Jurkat, Clone E6-1 (cell line): Measurements from ENCODE around the gene OLA1.

Experiments used
- DNase-seq: peaks from one replicate; pipeline ENCODE4 v3.0.0-alpha.2; 2011; ENCODE audit warnings: low read depth, low spot score
- H3K4me3 ChIP-seq: 2 replicates; pipeline ENCODE4 v1.5.1; 2011; ENCODE audit warnings: mild to moderate bottlenecking, low read length, control low read depth, moderate library complexity

OLA1 gene

GRCh38 chr2:174233771-174234275 is 14.5 kb downstream of the OLA1 start:
- DNase-seq = no peak

GRCh38 chr2:174227748-174228147 is 20.6 kb downstream of the OLA1 start:
- no peak overlapping the region for H3K4me3 ChIP-seq
- no peak for DNase-seq

More at GRCh38 chr2:174233771-174234275, 14.5 kb downstream of the OLA1 start:
- H3K4me3 ChIP-seq = no peak overlapping the region

GRCh38 chr2:174224665-174225288 is 23.6 kb downstream of the OLA1 start:
- no peak overlapping the region for H3K4me3 ChIP-seq
- DNase-seq = no peak

GRCh38 chr2:174224125-174224524 is 24.2 kb downstream of the OLA1 start:
- no peak for DNase-seq
- H3K4me3 ChIP-seq = no peak overlapping the region

DNA sequence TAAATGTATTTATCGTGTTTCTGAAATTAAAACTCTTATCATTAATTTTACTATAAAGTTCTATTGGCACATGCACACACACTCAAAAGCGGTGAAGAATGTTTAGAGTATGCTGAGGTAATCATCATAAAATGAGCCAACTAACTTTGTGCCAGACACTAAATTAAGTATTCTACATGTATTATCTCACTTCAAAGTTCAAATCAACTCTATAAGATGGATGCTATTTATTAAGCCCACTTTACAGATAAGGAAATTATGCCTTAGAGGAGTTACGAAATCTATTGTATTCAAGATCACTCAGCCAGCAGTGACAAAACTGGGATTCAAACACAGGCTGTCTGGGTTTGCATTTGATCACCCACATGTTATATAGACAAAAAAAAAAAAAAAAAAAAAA is 24.9 kb downstream of the OLA1 start:
- no peak overlapping the region for H3K4me3 ChIP-seq
- DNase-seq = no peak

- no peak overlapping the region for H3K4me3 ChIP-seq
Measured at GRCh38 chr2:174222154-174222553, 26.2 kb downstream of the OLA1 start.

GRCh38 chr2:174219321-174219720 is 29.0 kb downstream of the OLA1 start:
- H3K4me3 ChIP-seq = no peak overlapping the region
- no peak for DNase-seq

More at GRCh38 chr2:174222154-174222553, 26.2 kb downstream of the OLA1 start:
- DNase-seq = no peak

GRCh38 chr2:174218773-174219172 is 29.6 kb downstream of the OLA1 start:
- DNase-seq = no peak
- no peak overlapping the region for H3K4me3 ChIP-seq

DNA sequence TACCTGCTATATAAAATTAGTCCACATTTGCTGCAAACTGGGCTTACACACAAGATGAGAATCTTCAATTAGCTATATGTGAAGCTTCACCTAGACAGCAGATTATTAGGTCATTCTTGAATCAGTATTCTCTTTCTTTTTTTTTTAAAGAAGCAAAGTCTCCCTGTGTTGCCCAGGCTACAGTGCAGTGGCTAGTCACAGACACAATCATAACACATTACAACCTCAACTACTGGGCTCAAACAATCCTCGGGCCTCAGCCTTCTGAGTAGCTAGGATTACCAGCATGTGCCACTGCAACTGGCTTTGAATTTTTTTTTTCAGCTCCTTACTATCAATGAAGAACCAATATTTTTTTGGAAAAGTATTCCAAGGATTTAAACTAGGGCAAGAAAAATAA is 30.5 kb downstream of the OLA1 start:
- no peak for DNase-seq
- H3K4me3 ChIP-seq = no peak overlapping the region

DNA sequence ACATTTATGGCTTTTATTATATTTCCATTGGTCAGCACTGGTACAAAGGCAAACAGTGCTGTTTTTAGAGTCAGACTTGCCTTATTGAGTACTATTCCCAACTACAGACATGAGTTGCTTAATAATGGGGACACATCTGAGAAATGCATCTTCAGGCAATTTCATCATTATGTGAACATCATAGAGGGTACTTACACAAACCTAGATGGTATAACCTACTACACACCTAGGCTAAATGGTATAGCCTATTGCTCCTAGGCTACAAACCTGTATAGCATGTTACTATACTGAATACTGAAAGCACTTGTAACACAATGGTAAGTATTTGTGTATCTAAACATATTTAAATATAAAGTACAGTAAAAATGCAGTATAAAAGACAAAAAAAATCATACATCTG is 36.4 kb downstream of the OLA1 start:
- no peak for DNase-seq
- no peak overlapping the region for H3K4me3 ChIP-seq

- no peak overlapping the region for H3K4me3 ChIP-seq
- no peak for DNase-seq
Measured at GRCh38 chr2:174210862-174211261, 37.5 kb downstream of the OLA1 start.

GRCh38 chr2:174209325-174209724 is 39.0 kb downstream of the OLA1 start:
- H3K4me3 ChIP-seq = no peak overlapping the region
- no peak for DNase-seq

GRCh38 chr2:174208026-174208425 is 40.3 kb downstream of the OLA1 start:
- no peak overlapping the region for H3K4me3 ChIP-seq
- no peak for DNase-seq

GRCh38 chr2:174205562-174205961 is 42.8 kb downstream of the OLA1 start:
- DNase-seq = no peak

DNA sequence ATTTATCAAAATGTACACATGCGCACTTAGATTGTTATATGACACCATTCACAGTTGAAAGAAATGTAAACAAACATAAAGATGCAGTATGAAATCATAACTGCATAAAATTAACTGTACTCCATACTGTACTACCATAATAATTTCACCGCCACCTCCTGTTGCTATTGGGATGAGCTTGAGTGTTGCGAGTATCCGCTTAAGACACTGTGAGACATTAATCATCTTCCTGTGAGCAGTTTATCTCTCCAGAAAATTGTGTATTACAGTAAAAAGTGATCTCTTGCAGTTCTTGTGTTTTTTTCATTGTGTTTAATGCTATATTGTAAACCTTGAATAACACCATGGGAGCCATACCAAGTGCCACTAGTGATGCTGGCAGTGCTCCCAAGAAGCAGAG is 46.1 kb downstream of the OLA1 start:
- no peak overlapping the region for H3K4me3 ChIP-seq
- DNase-seq = no peak

More at GRCh38 chr2:174205562-174205961, 42.8 kb downstream of the OLA1 start:
- H3K4me3 ChIP-seq = no peak overlapping the region

- DNase-seq = no peak
- H3K4me3 ChIP-seq = no peak overlapping the region
Measured at GRCh38 chr2:174198846-174199564, 49.3 kb downstream of the OLA1 start.

- no peak for DNase-seq
- H3K4me3 ChIP-seq = no peak overlapping the region
Measured at GRCh38 chr2:174195253-174195652, 53.1 kb downstream of the OLA1 start.

DNA sequence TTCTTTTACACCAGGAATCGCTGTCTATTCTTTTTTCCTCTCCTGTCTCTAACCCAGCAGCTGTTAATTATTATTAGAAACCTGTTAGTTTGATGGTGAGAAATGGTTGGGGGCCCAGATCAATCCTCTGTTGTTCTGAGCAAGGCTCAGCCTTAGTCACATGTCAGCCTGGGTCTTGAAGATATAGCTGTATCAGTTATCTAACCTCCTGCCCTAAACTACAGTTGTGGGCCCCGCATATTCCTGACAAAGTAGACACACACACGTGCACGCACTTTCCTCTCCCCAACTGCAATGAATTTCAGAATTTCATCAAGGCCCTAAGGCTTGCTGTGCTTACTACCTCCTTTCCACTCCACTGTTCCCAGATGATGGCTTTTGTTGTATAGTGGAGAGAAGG is 54.6 kb downstream of the OLA1 start:
- no peak for DNase-seq
- H3K4me3 ChIP-seq = no peak overlapping the region

- H3K4me3 ChIP-seq = no peak overlapping the region
- DNase-seq = no peak
Measured at GRCh38 chr2:174192664-174193063, 55.7 kb downstream of the OLA1 start.

GRCh38 chr2:174191342-174192074 is 56.8 kb downstream of the OLA1 start:
- no peak for DNase-seq
- H3K4me3 ChIP-seq = no peak overlapping the region
